Right lobe of liver (tissue), 4 donors: ENCODE results near the gene KLHL2.

Experiments used
- CTCF ChIP-seq, 4 donors: fragments of 200-600 bp in 3 of 4; fragments of 450-650 bp in 1 of 4; IDR thresholded peaks; one replicate each; pipeline versions ENCODE4 v1.5.1 to v1.8.0; 2016 to 2022; ENCODE audit warnings: antibody characterized with exemption in 4 of 4, mild to moderate bottlenecking in 2 of 4
- POLR2A ChIP-seq: fragments of 450-650 bp; IDR thresholded peaks from one replicate; pipeline ENCODE4 v1.6.1; 2017; ENCODE audit warnings: antibody characterized with exemption, mild to moderate bottlenecking
- donor health status: DM: no; HTN: no; CAD: no.
- donor health status: DM: no; HTN: no; CAD: no.
- donor health status: DM: no; HTN: yes; CAD: no.

GRCh38 chr4:165288226-165288625 lies 80.9 kb downstream of the KLHL2 start:
- no peak for TF ChIP-seq CTCF (IDR thresholded peaks at IDR 0.05)
- no peak for TF ChIP-seq POLR2A
